ENCODE measurements around the gene SPTBN5. TPM values are rescaled to one million over a fixed set of nuclear protein-coding genes. Genes with fewer than 3 reads are reported as not detected.

The SPTBN5 gene
- total and polyA plus RNA-seq, 4 donors: 1.6 to 3.5 (median 1.9) TPM

GRCh38 chr15:41878355-41878699 lies 15.5 kb downstream of the SPTBN5 start:
- Histone ChIP-seq H3K9ac (ENCODE audit: insufficient read depth in 1 of 2, low read length in 2 of 2) (no peak overlapping the region), H3K27me3 (ENCODE audit: control insufficient read depth in 3 of 3, insufficient read depth in 3 of 3, low read length in 2 of 3) (peaks cover 0 to 3% (median 0%) of the 10 kb centered on the region in 3 donors), H3K4me1 (ENCODE audit: control insufficient read depth in 5 of 5, insufficient read depth in 5 of 5, low read length in 5 of 5) (peaks cover 0 to 8% (median 0%) of the 10 kb centered on the region in 5 donors), H3K27ac (ENCODE audit: low read depth in 1 of 2, low read length in 1 of 2) (no peak overlapping the region), H3K4me3 (no peak overlapping the region), H3K36me3 (ENCODE audit: control insufficient read depth in 4 of 4, insufficient read depth in 4 of 4, low read length in 4 of 4) (no peaks in the 10 kb centered on the region), H3K9me3 (ENCODE audit: control insufficient read depth in 4 of 4, insufficient read depth in 3 of 4, low read length in 3 of 4) (no peaks in the 10 kb centered on the region)
- 78 to 84% methylated on average over 10 of the region's 10 CpGs for WGBS, 2 donors
- DNase-seq (no peak), ATAC-seq (ENCODE audit: insufficient read depth, low FRiP score) (no peak)
- TF ChIP-seq CTCF (IDR thresholded peaks at IDR 0.05; ENCODE audit: control extremely low read depth, extremely low read depth): no peak

- WGBS, 2 donors: 82 to 85% methylated on average over 13 of the region's 13 CpGs
These were observed 16.1 kb downstream of the SPTBN5 start for GRCh38 chr15:41877631-41878354.

GRCh38 chr15:41876689-41877088 lies 17.2 kb downstream of the SPTBN5 start:
- Histone ChIP-seq H3K9me3 (ENCODE audit: control insufficient read depth in 4 of 4, insufficient read depth in 3 of 4, low read length in 3 of 4) (no peaks in the 10 kb centered on the region), H3K9ac (ENCODE audit: insufficient read depth in 1 of 2, low read length in 2 of 2) (no peak overlapping the region), H3K4me3 (no peak overlapping the region), H3K27ac (ENCODE audit: low read depth in 1 of 2, low read length in 1 of 2) (no peak overlapping the region), H3K27me3 (ENCODE audit: control insufficient read depth in 3 of 3, insufficient read depth in 3 of 3, low read length in 2 of 3) (peaks cover 0 to 3% (median 0%) of the 10 kb centered on the region in 3 donors), H3K4me1 (ENCODE audit: control insufficient read depth in 5 of 5, insufficient read depth in 5 of 5, low read length in 5 of 5) (no peaks in the 10 kb centered on the region), H3K36me3 (ENCODE audit: control insufficient read depth in 4 of 4, insufficient read depth in 4 of 4, low read length in 4 of 4) (no peaks in the 10 kb centered on the region)
- no peak for DNase-seq
- TF ChIP-seq CTCF (IDR thresholded peaks at IDR 0.05; ENCODE audit: control extremely low read depth, extremely low read depth): no peak
- WGBS, 2 donors: 74 to 81% methylated on average over 12 of the region's 12 CpGs
- no peak for ATAC-seq (ENCODE audit: insufficient read depth, low FRiP score)

More at GRCh38 chr15:41877631-41878354, 16.1 kb downstream of the SPTBN5 start:
- DNase-seq: no peak
- H3K36me3 ChIP-seq (ENCODE audit: control insufficient read depth in 4 of 4, insufficient read depth in 4 of 4, low read length in 4 of 4): no peaks in the 10 kb centered on the region
- peaks cover 0 to 3% (median 0%) of the 10 kb centered on the region in 3 donors for H3K27me3 ChIP-seq (ENCODE audit: control insufficient read depth in 3 of 3, insufficient read depth in 3 of 3, low read length in 2 of 3)
- no peak overlapping the region for H3K4me3 ChIP-seq
- no peak for ATAC-seq (ENCODE audit: insufficient read depth, low FRiP score)
- H3K9ac ChIP-seq (ENCODE audit: insufficient read depth in 1 of 2, low read length in 2 of 2): no peak overlapping the region
- no peaks in the 10 kb centered on the region for H3K9me3 ChIP-seq (ENCODE audit: control insufficient read depth in 4 of 4, insufficient read depth in 3 of 4, low read length in 3 of 4)
- peaks cover 0 to 6% (median 0%) of the 10 kb centered on the region in 5 donors for H3K4me1 ChIP-seq (ENCODE audit: control insufficient read depth in 5 of 5, insufficient read depth in 5 of 5, low read length in 5 of 5)
- no peak overlapping the region for H3K27ac ChIP-seq (ENCODE audit: low read depth in 1 of 2, low read length in 1 of 2)
- TF ChIP-seq CTCF (IDR thresholded peaks at IDR 0.05; ENCODE audit: control extremely low read depth, extremely low read depth): no peak

Data from lung (tissue), 12 donors.